Right renal pelvis (tissue), 4 donors: ENCODE data around the gene FAM156B. TPM values are rescaled to one million over a fixed set of nuclear protein-coding genes. Genes with fewer than 3 reads are reported as not detected.
"Not testable (repeated sequence)": the region's sequence is repeated elsewhere in the genome, so short reads cannot be mapped to it uniquely, and the experiment has no call there.

ENCODE experiments used
- DNase-seq, 4 donors: peaks; one replicate each; pipeline ENCODE4 v3.0.0-alpha.2; 2013; ENCODE audit warnings: low read depth in 4 of 4, low spot score in 3 of 4, missing footprints in 1 of 4
- polyA plus RNA-seq, 4 donors: library from polyadenylated mRNA; unstranded; fragments of 120-200 nt; gene quantifications; one replicate each; pipeline ENCODE4 v1.2.1, GENCODE V29; 2013; ENCODE audit not compliant: insufficient read length in 4 of 4

Gene FAM156B, protein sequence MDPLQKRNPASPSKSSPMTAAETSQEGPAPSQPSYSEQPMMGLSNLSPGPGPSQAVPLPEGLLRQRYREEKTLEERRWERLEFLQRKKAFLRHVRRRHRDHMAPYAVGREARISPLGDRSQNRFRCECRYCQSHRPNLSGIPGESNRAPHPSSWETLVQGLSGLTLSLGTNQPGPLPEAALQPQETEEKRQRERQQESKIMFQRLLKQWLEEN
- 10 to 100 TPM; 11.3 to 17.7 (median 14.8) TPM for polyA plus RNA-seq

DNA sequence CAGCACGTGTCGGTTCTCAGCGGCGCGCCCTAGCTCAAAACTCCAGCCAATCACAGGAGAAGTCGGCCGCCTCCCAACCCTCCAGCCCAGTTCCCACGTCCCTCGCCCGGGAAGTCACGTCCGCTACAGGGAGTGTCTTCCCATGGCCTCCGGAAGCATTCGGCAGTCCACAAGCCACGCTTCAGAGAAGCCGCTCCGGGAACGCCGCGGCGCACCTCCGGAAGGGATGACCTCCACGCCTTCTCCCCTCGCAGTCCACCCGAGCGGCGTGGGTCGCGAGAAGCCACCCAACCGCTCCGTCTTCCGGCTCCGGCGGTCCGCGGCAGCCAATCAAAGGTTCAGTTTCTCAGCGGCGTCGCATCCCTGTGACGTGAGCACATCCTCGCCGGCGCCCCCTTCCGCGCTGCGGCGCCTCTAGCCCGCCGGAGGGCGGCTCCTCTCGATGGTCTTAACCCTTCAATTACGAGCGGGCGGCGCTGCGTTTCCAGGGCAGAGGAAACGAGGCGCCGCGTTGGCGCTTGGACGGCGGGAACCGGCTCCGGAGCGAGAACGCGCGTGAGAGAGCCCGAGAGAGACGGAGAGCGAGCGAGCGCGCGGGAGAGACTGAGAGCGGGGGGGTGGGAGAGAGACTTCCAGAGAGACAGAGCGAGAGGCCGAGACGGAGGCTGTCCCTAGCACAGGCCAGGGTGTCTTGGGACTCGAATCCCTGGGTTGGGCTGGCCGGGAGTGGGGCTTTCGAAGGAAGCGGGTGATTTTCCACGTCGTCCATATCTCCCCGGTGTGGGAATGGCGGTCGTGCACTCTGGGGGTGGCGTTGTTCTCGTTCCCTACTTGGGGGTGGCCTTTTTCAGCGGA lies at the start of gene FAM156B:
Gene FAM156B (plus strand): TSS at position 476 of the 855 bp plus-strand sequence. CDS start 9,896 bp downstream, outside the sequence.
- DNase-seq, result not testable (repeated sequence)

- no peak for DNase-seq
These were observed 44.8 kb upstream of the FAM156B start for GRCh38 chrX:52852110-52852860.

GRCh38 chrX:52856991-52857525 lies 40.1 kb upstream of the FAM156B start:
- not testable (repeated sequence) for DNase-seq

GRCh38 chrX:52865343-52865998 lies 31.7 kb upstream of the FAM156B start:
- no peak for DNase-seq

GRCh38 chrX:52867610-52868348 lies 29.4 kb upstream of the FAM156B start, which contains the start of gene XAGE3:
TSS of gene XAGE3 (minus strand) at chrX:52868083. CDS start at chrX:52867133, 950 bp downstream.
- DNase-seq, result no peak

GRCh38 chrX:52870046-52870445 lies 27.1 kb upstream of the FAM156B start:
- DNase-seq, result no peak

DNA sequence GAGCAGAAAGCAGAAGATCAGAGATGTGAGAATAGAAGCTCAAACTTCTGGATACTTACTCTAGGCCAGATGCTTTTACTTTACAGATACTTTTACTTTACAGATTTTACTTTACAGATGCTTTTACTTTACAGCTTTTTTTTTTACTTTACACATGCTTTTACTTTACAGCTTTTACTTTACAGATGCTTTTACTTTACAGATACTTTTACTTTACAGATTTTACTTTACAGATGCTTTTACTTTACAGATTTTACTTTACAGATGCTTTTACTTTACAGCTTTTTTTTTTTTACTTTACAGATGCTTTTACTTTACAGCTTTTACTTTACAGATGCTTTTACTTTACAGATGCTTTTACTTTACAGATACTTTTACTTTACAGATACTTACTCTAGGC lies 23.3 kb upstream of the FAM156B start:
- DNase-seq, result not testable (repeated sequence)

GRCh38 chrX:52874661-52875060 lies 22.5 kb upstream of the FAM156B start:
- no peak for DNase-seq

GRCh38 chrX:52875436-52875835 lies 21.7 kb upstream of the FAM156B start:
- DNase-seq, result not testable (repeated sequence)

DNA sequence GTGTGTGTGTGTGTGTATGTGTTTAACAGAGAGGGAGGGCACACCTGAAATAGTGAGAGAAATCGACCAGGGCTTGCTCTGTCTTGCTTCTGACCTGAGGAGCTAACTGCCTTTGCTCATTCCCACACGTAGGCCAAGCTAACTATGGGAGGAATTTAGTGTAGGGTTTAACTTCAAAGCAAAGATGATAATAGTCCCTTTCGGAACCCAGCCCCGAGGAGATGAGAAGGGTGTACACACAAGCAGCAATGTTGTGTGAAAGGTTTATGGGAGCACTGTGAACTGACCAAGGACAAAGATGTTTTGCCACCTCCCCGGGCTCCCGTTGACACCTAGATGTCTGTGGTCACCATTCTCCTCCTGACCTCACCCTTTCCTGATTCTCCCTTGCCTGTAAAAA lies 20.7 kb upstream of the FAM156B start:
- DNase-seq, result not testable (repeated sequence)

- DNase-seq, result not testable (repeated sequence)
These were observed 9.7 kb upstream of the FAM156B start for GRCh38 chrX:52887459-52887858.

DNA sequence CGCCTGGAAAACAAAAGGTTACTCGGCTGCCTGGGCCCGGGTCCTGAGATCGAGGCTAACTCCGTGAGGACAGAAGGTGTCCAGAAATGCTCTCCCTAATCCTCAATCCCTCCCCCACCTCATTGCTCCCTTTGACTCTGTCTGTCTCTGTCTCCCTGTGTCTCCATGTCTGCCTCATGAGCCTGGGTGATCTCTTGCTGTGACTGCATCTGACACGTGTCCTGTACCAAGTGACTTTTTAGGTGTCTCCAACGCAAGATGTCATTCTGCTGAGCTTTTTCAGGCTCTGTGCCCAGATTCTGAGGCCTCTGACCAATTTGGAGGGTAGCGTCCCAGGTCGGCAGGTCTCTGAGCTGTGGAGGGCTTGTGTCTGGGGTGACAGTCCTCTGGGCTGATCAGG lies 9.0 kb upstream of the FAM156B start:
- not testable (repeated sequence) for DNase-seq

GRCh38 chrX:52896438-52896837 lies 692 bp upstream of the FAM156B start:
- DNase-seq, result not testable (repeated sequence)

DNA sequence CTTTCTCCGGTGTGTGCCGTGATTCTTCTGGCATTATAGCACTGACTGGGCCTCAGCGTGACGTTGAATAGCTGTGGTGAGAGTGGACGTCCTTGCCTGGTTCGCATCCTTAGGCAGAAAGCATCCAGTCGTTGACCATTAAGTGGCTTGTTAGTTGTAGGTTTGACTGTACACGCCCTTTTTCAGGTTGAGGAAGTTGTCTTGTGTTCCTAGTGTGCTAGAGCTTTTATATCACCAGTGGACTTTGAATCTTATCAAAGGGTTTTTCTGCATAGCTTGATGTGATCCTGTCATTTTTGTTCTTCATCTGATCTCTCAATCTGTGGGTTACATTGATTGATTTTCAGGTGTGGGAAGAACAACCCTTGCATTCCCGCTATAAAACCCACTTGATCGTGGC lies 8.4 kb downstream of the FAM156B start:
- not testable (repeated sequence) for DNase-seq

- DNase-seq, result not testable (repeated sequence)
These were observed 8.9 kb downstream of the FAM156B start for GRCh38 chrX:52906072-52906471.

DNA sequence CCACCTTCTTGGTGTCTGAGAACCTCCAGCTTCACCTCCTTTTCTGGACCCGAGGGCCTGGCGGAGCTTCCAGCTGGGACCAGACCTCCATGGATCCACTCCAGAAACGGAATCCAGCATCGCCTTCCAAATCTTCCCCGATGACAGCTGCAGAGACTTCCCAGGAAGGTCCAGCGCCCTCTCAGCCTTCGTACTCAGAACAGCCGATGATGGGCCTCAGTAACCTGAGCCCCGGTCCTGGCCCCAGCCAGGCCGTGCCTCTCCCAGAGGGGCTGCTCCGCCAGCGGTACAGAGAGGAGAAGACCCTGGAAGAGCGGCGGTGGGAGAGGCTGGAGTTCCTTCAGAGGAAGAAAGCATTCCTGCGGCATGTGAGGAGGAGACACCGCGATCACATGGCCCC lies 10.0 kb downstream of the FAM156B start:
- not testable (repeated sequence) for DNase-seq

DNA sequence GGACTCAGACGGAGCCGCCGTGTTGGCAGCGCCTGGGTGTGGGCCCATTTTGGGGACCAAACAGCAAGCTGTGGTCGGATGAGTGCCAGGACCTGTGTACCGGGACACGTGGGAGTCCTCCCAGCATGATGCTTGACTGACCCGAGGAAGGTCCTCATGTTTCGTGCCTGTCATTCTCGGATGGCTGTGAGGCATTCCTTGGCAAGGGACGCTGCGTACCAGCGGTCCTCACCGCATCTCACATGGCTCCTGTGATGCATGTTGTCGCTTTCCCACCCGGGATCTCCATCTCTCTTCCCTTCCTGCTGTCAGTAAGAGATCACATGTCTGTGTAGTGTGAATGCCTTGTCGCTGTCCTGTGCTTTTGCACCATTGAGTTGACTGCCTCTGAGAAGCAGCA lies 10.8 kb downstream of the FAM156B start:
- not testable (repeated sequence) for DNase-seq

DNA sequence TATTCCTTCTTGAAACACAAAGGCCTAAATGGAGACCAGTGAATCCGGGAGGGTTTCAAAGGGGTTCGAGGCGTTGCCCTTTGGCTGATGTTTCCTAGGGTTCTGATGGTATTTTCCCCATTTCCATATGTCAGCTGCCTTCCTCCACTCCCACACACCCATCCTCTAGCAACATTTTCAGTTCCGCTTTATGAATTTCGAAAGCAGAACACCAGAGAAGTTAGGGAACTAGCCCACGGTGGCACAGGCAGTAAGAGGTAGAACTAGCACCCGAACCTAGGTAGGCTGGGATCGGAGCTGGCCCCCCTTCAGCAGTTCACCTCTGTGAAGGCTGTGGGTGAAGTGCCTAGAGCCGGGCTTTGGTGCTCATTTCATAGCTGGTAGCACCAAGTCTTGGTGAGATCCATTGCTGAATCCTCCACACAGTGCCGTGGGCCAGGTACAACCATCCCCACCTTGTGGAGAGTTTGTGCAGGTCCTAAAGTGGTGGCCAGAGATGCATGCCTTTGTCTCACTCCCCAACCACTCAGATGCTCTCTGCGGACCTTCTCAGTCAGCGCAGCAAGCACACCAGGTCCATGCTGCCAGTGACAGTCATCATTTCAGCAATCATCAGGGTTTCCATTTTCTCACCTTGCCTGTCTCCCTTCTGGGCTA lies 12.3 kb downstream of the FAM156B start:
- DNase-seq, result not testable (repeated sequence)

DNA sequence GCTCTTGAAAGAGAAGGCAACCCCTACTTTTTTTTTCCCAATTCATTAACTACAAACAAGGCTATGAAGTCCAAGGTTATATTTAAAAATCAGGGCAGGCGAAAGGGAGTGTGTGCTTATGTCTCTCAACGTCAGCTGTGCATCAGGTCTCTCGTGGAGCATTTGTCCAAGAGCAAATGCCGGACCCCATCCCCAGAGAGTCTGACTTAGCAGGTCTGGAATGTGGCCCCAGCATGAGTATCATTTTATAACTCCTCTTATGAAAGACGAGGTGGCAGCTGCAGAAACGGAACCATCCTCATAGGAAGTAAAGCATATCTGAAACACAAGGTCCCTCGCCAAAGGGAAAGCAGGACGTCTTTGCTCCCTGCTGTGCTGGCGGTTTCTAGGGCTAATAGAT lies 16.6 kb downstream of the FAM156B start:
- not testable (repeated sequence) for DNase-seq
